GM21576 (cell line): Measurements from ENCODE around the gene MAP3K19.
"Not testable (repeated sequence)": the region's sequence is repeated elsewhere in the genome, so short reads cannot be mapped to it uniquely, and the experiment has no call there.

Source experiments
- ATAC-seq: cut with Tn5 transposase; IDR thresholded peaks from one replicate; pipeline ENCODE4 v1.9.1; 2021; ENCODE audit warnings: mild to moderate bottlenecking, moderate library complexity; ENCODE audit not compliant: unreplicated experiment

MAP3K19 gene, protein sequence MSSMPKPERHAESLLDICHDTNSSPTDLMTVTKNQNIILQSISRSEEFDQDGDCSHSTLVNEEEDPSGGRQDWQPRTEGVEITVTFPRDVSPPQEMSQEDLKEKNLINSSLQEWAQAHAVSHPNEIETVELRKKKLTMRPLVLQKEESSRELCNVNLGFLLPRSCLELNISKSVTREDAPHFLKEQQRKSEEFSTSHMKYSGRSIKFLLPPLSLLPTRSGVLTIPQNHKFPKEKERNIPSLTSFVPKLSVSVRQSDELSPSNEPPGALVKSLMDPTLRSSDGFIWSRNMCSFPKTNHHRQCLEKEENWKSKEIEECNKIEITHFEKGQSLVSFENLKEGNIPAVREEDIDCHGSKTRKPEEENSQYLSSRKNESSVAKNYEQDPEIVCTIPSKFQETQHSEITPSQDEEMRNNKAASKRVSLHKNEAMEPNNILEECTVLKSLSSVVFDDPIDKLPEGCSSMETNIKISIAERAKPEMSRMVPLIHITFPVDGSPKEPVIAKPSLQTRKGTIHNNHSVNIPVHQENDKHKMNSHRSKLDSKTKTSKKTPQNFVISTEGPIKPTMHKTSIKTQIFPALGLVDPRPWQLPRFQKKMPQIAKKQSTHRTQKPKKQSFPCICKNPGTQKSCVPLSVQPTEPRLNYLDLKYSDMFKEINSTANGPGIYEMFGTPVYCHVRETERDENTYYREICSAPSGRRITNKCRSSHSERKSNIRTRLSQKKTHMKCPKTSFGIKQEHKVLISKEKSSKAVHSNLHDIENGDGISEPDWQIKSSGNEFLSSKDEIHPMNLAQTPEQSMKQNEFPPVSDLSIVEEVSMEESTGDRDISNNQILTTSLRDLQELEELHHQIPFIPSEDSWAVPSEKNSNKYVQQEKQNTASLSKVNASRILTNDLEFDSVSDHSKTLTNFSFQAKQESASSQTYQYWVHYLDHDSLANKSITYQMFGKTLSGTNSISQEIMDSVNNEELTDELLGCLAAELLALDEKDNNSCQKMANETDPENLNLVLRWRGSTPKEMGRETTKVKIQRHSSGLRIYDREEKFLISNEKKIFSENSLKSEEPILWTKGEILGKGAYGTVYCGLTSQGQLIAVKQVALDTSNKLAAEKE (N-terminal part only)

DNA sequence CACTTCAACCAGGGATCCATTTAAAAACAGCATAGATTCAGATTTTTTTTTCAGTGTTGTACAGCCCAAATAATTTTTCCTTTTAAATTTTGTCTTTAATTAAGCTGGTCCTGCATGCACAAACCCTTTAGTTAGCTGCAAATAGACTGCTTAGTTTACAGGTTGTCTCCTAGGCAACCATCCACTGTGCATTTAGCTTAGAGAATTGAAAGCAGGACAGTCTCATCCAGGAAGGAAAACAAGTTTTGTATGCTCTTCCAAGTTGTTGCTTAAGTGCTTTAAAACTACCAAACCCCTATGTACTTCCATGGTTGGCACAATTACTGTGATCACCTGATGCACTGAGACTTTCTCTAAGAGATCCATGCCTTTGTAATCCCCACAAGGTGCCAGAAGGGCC, at the start of gene MAP3K19:
TSS of gene MAP3K19 (minus strand) at position 148 of the 400 bp plus-strand sequence. CDS start 22,800 bp downstream, outside the sequence.
- ATAC-seq, result no peak

DNA sequence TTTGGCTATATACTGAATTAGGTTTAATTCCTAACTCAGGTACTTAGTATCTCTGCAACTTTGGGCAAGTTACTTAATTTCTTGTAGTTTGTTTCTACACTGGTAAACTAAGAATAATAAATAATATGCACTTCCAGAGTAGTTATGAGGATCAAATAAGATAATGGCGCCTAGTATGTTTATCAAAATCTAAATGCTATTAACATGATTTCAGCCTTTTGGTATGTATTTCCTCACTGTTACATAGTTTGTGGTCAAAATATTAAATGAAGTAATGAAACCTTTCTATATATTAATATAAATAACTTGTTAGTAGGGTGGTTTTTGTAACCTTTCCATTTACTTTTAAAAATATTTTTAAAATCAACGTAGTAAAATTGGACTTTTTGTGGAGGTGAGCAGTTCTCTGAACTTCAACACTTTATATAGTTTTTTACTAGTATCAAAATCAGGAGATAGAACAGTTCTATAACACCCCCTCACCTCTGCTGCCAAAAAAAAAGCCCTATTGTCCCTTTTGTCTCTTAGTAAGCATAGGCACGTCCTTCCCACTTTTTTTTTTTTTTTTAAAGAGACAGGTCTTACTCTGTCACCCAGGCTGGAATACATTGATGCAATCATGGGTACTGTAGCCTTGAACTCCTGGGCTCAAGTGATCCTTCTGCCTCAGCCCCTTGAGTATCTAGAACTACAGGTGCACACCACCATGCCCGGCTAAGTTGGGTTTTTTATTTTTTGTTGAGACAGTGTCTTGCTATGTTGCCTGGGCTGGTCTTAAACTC, 49.6 kb upstream of the MAP3K19 start:
- no peak for ATAC-seq

DNA sequence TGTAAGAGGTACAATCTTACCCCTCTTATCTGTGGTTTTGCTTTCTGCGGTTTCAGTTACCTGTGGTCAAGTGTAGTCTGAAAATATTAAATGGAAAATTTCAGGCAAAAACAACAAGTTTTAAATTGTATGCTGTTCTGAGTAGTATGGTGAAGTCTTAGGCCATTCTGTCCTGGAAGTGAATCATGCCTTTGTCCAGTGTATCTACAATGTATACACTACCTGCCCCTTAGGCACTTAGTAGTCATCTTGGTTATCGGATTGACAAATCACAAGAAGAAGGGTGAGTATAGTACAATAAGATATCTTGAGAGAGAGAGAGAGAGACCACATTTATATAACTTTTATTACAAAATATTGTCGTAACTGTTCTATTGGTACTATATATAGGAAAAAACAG, 48.3 kb upstream of the MAP3K19 start:
- no peak for ATAC-seq

DNA sequence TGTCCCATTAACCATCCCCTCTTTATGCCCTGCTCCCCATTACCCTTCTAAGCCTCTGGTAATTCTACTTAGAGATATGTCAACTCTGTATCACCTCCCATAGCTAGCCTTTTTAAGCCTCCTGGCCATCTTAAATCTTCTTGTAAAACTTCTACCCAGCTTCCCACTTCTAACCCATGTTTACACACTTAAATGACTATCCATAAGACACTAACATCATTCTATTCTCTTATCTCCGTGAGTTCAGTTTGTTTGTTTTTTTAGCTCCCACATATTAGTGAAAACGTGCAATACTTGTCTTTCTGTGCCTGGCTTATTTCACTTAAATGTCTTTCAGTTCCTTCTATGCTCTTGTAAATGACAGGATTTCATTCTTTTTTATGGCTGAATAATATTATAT, 47.3 kb upstream of the MAP3K19 start:
- no peak for ATAC-seq

DNA sequence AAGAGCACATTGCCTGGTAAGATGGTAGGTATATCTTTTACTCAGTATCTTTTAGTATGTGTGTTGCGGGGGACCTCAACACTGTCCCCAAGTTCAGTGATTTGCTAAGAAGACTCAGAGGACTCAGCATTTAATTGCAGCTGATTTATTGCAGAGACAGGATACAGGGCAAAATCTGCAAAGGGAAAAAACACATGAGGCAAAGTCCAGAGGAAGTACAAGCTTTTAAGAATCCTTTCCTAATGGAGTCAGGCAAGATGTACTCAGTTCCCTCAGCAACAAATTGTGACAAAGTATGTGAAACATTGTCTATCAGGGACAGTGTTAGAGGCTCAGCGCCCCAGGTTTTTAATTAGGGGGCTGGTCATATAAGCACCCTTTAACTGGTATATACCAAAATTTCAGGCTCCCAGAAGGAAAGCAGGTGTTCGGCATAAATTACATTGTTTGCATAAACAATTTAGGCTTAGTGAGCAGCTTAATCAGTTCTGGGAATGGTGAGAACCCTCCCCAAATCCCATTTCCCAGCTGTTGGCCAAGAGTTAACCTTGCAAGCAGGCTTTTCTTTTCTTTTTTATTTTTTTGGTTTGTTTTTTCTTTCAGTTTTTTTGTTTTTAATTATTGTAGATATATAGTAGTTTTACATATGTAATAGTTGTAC, 46.6 kb upstream of the MAP3K19 start:
- ATAC-seq, result no peak

DNA sequence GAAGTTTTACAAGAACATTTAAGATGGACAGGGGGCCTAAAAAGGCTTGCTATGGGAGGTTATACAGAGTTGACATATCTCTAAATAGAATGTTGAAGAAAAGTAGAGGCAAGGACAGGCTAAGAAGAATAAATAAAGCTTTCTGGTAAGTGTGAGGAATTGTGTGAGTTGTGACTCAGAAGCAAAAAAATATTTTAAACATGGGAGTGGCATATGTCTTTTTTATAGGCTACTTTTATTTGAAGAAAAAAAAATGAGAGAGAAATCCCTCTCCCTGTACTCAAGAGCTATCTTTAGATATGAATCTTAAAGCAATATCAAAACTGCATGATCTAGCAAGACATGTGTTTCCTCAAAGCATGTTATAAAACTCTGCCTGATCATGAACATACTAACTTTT, 45.9 kb upstream of the MAP3K19 start:
- no peak for ATAC-seq

DNA sequence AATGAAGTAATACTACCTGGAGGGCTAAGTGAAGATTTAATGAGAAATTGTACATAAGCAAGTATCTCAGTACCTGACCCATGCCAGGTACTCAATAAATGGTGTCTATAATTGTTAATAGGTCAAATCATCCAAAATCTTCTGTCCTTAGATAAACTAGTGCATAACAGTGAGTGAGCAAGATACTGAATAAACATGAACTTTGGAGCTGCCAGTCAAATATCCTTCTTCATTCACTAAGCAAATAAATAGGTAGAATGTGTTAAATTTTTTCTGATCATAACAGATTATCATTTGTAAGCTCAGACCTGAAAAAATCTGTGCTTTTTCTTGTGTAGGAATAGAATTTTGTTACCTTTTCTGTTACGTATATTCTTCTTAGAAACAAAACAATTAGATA, 44.4 kb upstream of the MAP3K19 start:
- ATAC-seq, result no peak

DNA sequence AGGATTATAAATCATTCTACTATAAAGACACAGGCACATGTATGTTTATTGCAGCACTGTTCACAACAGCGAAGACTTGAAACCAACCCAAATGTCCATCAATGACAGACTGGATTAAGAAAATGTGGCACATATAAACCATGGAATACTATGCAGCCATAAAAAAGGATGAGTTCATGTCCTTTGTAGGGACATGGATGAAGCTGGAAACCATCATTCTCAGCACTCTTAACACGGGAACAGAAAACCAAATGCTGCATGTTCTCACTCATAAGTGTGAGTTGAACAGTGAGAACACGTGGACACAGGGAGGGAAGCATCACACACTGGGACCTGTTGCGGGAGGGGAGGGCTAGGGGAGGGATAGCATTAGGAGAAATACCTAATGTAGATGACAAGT, 42.4 kb upstream of the MAP3K19 start:
- ATAC-seq, result not testable (repeated sequence)

DNA sequence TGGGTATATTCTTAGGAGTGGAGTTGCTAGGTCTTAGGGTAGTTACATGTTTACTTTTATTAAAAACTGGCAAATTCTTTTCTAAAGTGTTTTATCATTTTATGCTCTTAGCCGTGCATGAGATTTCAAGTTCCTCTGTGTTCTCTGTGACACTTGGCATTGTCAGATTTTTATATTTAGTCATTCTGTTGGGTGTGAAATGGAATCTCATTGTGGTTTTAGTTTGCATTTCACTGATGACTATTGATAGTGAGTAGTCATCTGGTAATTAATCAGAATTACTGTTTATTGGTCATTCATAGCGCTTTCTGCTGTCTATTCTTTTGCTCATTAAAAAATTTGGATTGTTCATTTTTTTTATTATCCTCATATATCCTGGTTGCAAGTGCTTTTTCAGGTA, 39.0 kb upstream of the MAP3K19 start:
- ATAC-seq, result no peak

DNA sequence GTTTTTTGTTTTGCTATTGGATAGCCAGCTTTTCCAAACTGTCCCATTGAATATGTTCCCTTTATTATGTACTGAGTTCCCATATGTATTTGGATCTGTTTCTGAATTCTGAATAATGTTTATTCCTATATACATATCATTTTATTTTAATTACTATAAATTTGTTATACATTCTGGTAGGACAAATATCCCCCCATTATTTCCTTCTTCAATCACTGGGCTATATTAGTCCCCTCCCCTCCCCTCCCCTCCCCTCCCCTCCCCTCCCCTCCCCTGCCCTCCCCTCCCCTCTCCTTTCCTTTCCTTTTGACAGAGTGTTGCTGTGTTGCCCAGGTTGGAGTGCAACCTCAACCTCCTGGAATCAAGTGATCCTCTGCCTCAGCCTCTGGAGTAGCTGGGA, 31.2 kb upstream of the MAP3K19 start:
- no peak for ATAC-seq

DNA sequence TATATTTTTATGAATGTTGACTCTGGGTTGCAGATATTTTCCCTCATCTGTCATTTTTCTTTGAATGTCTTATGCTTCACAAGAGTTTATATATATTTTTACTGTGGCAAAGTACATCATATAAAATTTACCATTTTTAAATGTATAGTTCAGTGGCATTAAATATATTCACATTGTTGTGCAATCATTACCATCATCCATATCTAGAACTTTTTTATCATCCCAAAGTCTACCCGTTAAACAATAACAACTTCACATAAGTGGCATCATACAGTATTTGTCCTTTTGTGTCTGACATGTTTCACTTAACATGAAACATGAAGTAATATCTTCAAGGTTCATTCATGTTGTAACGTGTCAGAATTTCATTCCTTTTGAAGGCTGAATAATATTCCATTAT, 29.3 kb upstream of the MAP3K19 start:
- no peak for ATAC-seq

DNA sequence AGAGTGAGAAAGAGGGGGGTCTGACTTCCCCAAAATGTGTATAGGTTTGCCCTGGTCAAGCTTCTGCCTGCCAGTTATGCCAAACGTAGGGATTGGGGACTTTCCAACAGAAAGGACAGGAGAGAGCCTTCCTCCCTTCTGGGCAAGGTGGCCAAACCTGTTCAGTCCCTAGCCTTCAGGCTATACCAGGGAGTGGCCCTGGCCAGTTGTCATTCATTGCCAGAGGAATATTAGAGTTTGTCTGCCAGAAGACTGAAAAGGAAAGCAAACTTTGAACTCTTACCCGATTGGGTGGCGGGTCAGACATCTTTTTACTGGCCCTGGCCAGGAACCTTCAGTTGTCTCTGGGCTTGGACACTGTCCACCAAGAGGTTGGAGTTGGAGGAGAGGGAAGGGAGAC, 27.0 kb upstream of the MAP3K19 start:
- no peak for ATAC-seq

DNA sequence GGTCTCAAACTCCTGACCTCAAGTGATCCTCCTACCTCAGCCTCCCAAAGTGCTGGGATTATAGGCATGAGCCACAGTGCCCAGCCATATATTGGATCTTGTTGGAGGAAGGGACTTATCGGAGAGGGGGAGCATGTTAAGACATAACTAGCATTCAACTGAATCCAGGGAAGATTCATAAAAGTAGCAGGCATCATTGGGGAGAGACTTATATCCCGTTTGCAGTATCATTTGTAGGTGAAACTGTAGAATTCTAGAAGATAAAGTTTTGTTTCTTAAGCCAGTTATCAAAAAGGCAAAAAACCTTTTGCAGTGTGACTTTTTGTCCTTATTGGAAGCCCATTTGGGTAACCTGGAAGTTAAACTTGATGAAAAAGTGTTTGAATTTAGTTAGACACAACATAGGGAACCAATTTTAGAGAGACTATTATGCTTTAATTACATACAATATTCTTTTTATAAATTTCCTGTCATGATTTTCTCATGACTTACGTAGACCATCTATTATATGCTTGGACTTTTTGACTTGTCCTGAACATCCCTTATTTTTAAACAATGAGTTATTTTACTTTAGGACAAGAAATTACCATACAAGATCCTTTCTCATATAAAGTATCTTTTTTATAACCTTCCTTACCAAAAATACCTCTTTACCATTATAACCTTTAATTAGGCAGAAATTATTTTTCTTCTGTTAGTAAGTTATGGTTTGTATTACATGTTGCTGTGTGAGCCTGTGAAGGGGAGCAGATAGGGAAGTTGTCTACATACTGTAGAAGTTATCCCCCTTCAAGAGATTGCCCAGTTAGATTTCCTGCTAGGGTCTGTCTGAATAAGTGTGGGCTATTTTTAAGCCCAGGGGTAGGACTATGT, 25.1 kb upstream of the MAP3K19 start:
- ATAC-seq, result no peak

DNA sequence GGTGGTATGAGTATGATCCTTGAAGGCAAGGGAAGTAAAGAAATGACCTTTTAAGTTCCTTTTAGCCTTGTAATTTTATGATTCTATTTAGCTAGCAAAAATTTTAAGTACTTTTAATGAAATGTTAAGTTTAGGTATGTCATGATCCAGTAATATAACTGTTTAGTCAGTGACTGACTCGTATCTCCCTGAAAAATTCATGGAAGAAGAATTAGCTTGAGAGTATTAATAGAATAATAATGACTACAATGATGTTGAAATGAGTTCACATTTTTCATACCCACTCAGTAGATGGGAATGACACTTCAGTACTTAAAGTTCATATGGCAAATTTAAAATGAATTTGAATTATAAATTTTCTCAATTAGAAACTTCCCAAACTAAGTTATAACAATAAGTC, 19.5 kb upstream of the MAP3K19 start:
- ATAC-seq, result no peak

DNA sequence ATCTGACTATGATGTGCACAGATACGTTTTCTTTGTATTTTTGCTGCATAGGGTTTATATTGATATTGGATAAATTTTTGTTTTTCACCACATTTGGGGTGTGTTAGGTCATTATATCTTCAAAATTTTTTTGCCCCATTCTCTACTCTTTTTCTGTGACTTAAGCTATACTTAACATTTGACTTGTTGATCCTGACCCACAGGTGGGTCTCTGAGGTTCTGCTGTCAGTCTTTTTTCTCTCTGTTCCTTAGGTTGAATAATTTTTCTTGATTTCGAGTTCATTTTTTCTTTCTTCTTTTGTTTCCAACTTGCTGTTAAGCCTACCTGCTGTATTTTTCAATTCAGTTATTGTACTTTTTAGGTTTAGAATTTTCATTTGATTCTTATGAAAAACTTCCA, 16.9 kb upstream of the MAP3K19 start:
- ATAC-seq, result no peak

DNA sequence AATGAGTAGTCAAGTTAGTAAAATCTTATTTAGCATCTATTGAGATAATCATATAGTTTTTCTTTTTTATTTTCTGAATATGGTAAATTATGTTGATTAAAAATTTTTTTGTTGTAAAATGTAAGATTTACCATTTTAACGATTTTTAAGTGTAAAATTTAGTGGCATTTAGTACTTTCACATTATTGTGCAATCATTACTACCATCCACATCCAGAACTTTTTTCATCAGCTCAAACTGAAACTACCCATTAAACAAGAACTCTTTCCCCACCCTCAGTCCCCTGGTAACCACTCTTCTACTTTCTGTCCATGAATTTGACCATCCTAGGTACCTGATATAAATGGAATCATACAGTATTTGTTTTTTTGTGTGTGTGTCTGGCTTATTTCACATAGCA, 16.0 kb upstream of the MAP3K19 start:
- no peak for ATAC-seq

DNA sequence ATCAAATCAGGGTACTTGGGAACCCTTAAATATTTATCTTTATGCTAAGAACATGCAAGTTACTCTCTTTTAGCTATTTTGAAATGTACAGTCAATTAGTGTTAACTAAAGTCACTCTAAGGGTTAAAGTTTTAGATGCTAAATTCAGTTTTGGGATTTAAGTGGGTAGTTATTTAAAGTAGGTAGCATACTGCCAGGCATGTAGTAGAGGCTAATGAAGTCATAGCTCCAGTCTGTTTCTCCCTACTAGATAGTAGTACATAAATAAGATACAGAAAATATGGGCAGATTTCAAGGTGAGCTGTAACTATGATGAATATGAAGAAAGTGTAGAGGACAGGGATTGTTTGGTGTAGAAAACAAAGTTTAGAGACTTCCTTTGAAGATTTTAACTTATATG, 12.3 kb upstream of the MAP3K19 start:
- no peak for ATAC-seq

DNA sequence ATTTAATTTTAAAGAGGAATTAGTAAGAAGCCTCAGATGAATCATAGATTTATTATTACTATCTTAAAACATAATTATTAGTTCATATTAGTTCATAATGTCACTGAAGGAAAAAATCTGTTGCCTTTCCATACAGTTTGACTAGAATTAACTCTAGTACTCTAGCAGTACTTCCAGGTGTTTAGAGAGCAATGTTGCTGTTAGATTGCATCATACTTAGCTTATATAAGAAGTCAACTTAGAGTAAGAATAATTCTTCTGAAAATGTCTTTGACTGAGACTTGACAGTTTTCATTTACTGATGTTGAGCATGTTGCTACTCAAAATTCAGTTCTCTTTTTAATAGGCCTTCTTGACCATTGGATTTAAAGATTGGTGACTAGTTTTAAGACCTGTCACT, 9.5 kb upstream of the MAP3K19 start:
- ATAC-seq, result no peak

DNA sequence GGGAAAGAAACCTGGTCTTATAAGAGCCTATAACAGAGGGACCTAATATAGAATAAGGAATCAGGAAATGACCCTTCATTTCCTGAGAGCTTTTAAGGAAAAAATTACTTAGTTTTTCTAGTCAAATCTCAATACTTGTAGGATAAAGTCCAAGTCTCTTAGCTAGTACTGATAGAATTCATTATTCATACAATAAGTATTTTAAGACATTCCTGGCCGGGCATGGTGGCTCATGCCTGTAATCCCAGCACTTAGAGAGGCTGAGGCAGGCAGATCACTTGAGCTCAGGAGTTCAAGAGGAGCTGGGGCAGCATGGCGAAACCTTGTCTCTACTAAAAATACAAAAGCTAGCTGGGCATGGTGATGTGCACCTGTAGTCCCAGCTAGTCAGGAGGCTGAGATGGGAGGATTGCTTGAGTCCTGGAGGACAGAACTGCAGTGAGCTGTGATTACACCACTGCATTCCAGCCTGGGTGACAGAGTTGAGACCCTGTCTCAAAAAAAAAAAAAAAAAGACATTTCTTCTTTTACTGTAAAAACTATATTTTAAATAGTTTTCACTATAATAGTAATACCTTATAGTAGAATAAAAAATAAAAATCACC, 8.0 kb upstream of the MAP3K19 start:
- no peak for ATAC-seq
